Right lung (tissue), 5 donors: ENCODE results near the gene MCM8. TPM values are rescaled to one million over a fixed set of nuclear protein-coding genes. Genes with fewer than 3 reads are reported as not detected.

Experiments
- DNase-seq, 2 donors: peaks; one replicate each; pipeline ENCODE4 v3.0.0-alpha.2; 2013
- polyA plus RNA-seq, 5 donors: library from polyadenylated mRNA; unstranded; fragments of 120-200 nt; gene quantifications; one replicate each; pipeline versions ENCODE4 v1.2.1 to v1.2.3, GENCODE V29; 2013; ENCODE audit warnings: inconsistent platforms in 1 of 5, low replicate concordance in 1 of 5; ENCODE audit not compliant: insufficient read length in 5 of 5, insufficient read depth in 1 of 5

MCM8 gene
- polyA plus RNA-seq, 5 donors, result 10.4 to 20.5 (median 17.4) TPM

GRCh38 chr20:6040958-6041807 is 90.7 kb downstream of the MCM8 start:
- DNase-seq, result no peak

- DNase-seq, result no peak
Observed at GRCh38 chr20:6041808-6042265, 91.4 kb downstream of the MCM8 start.

GRCh38 chr20:6044115-6044514 is 93.7 kb downstream of the MCM8 start:
- DNase-seq, result no peak

- no peak for DNase-seq
Observed at GRCh38 chr20:6045566-6045965, 95.1 kb downstream of the MCM8 start.

GRCh38 chr20:6046432-6046831 is 96.0 kb downstream of the MCM8 start:
- DNase-seq, result no peak

- no peak for DNase-seq
Observed at GRCh38 chr20:6048391-6048790, 97.9 kb downstream of the MCM8 start.

Other genes starting within 250 kb of the MCM8 start
- 1 to 10 TPM; 7.7 to 9.1 (median 8.1) TPM for gene SHLD1, start 200.3 kb upstream of the MCM8 start, polyA plus RNA-seq
- 1 to 10 TPM; 1.4 to 2.7 (median 1.9) TPM for gene CHGB, start 39.1 kb upstream of the MCM8 start, polyA plus RNA-seq
- 10 to 100 TPM; 11.9 to 14.5 (median 12.8) TPM for gene TRMT6, start 119 bp upstream of the MCM8 start, polyA plus RNA-seq
- gene CRLS1, start 55.5 kb downstream of the MCM8 start, polyA plus RNA-seq, result 10 to 100 TPM; 65.0 to 76.0 (median 72.6) TPM
- 1 to 10 TPM in 1 of 5 donors, under 1 TPM in 4; 0.35 to 1.6 (median 0.78) TPM for gene LRRN4, start 103.4 kb downstream of the MCM8 start, polyA plus RNA-seq
- gene FERMT1, start 172.4 kb downstream of the MCM8 start, polyA plus RNA-seq, result 1 to 10 TPM; 2.8 to 4.5 (median 4.0) TPM